ENCODE data around the gene HOATZ.

HOATZ gene

DNA sequence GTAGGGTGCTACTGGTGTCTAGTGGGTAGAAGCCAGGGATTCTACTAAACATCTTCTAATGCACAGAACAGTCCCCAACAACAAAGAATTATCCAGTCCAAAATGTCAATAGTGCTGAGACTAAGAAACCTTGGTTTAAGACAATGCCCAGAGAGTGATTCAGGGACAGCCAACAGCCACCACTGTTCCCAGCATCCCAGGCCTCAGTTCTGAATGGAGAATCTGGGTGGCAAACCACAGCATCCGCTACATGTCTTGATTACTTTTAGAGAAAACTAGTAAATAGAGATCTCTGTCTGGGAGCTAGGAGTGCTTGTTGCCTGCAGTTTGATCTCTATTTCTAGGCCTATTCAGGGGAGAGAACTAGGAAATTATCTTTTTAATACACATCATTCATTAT, 66.8 kb downstream of the HOATZ start:
- no peak for DNase-seq (ENCODE audit: low read depth)

GRCh38 chr11:111582163-111582562, 67.6 kb downstream of the HOATZ start:
- DNase-seq (ENCODE audit: low read depth), result no peak

GRCh38 chr11:111582881-111583280, 68.3 kb downstream of the HOATZ start:
- no peak for DNase-seq (ENCODE audit: low read depth)

DNA sequence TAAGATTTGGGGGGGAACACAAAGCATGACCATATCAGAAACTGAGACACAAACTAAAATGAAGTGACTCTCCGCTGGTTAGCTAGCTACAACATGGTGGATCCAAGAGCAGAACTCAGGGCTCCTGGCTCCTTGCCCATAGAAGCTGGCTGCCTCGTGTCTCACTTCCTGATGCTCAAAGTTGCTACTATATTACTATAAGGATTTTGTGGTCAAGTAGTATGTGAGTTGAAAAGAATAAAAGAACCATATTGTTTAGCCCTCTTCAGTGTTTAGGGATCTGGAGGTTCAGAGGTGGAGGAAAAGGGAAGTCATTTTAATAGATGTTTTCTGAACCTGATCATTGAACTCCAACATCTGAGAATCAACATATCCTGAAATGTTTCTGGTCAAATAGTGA, 70.8 kb downstream of the HOATZ start:
- no peak for DNase-seq (ENCODE audit: low read depth)

DNA sequence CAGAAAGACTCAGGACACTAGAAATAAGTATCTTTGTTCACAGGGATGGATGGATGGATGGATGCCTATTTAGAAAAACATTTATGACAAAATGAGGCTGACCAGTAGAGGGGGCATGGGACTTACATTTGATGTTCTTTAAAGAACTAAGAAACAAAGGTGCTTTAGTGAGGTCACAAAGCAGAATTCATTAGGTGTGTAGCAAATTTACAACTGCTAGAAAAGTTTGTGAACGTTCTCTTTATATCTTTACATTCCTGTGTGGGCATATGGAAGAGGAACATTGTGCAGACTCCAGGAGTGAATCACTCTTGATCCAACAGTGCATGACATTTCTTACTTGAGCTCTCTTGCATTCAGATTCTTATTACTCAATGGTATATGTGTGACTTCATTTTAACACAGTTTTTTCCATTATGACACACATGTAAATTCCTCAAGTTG, 71.8 kb downstream of the HOATZ start:
- DNase-seq (ENCODE audit: low read depth), result no peak

Measured in activated T-helper 9 cell treated with anti-CD3 and anti-CD28 coated beads, Interleukin-2, amount 50 U/mL, for 16 hours (primary cell).